Endothelial cell (in vitro differentiated cells): ENCODE results near the gene CD86. TPM values are rescaled to one million over a fixed set of nuclear protein-coding genes. Genes with fewer than 3 reads are reported as not detected.
A peak's percentile ranks its signal among the peaks of the same experiment; 100 is the strongest.

Experiments used
- DNase-seq: peaks from one replicate; pipeline ENCODE4 v3.0.0; 2021; ENCODE audit warnings: low spot score
- H3K27ac Mint-ChIP-seq: one replicate; pipeline ENCODE4 v1.8.0; 2021; ENCODE audit warnings: mixed read lengths, inconsistent platforms; ENCODE audit not compliant: unreplicated experiment
- H3K27me3 Mint-ChIP-seq: one replicate; pipeline ENCODE4 v1.8.0; 2021; ENCODE audit warnings: mild to moderate bottlenecking, moderate library complexity, mixed read lengths, inconsistent platforms; ENCODE audit not compliant: unreplicated experiment
- H3K36me3 Mint-ChIP-seq: one replicate; pipeline ENCODE4 v1.8.0; 2021; ENCODE audit warnings: mild to moderate bottlenecking, low read depth, mixed read lengths, inconsistent platforms; ENCODE audit not compliant: unreplicated experiment
- H3K4me1 Mint-ChIP-seq: one replicate; pipeline ENCODE4 v1.8.0; 2021; ENCODE audit warnings: mild to moderate bottlenecking, mixed read lengths, inconsistent platforms; ENCODE audit not compliant: unreplicated experiment
- H3K4me3 Mint-ChIP-seq: one replicate; pipeline ENCODE4 v1.8.0; 2021; ENCODE audit warnings: mild to moderate bottlenecking, mixed read lengths, inconsistent platforms; ENCODE audit not compliant: unreplicated experiment
- H3K9me3 Mint-ChIP-seq: one replicate; pipeline ENCODE4 v1.8.0; 2021; ENCODE audit warnings: mixed read lengths, inconsistent platforms; ENCODE audit not compliant: unreplicated experiment
- CTCF ChIP-seq: fragments of 200-600 bp; sonication (generic); IDR thresholded peaks from one replicate; pipeline ENCODE4 v1.5.0; 2021; ENCODE audit warnings: antibody characterized with exemption; ENCODE audit not compliant: unreplicated experiment
- total RNA-seq: library from RNA; stranded (reverse); fragmentation: NEBNext Ultra II Directional; extraction: Animal tissue kit (Norgen Biotek cat#: 25700); gene quantifications from one replicate; pipeline ENCODE4 v1.2.1, GENCODE V29; 2021; ENCODE audit not compliant: unreplicated experiment

The CD86 gene
- total RNA-seq, 1 donor from 2014 or later, result not detected

- no peak for DNase-seq
- H3K36me3 Mint-ChIP-seq, result no peaks in the 10 kb centered on the region
- H3K4me1 Mint-ChIP-seq, result peaks cover 2% of the 10 kb centered on the region
Observed at GRCh38 chr3:122076491-122077292, 21.5 kb downstream of the CD86 start.

GRCh38 chr3:122077293-122078234 is 22.4 kb downstream of the CD86 start:
- H3K27ac Mint-ChIP-seq, result no peak overlapping the region
- no peaks in the 10 kb centered on the region for H3K9me3 Mint-ChIP-seq
- H3K27me3 Mint-ChIP-seq, result peaks cover 3% of the 10 kb centered on the region
- no peak overlapping the region for H3K4me3 Mint-ChIP-seq
- H3K4me1 Mint-ChIP-seq, result peaks cover 2% of the 10 kb centered on the region
- no peak for DNase-seq
- H3K36me3 Mint-ChIP-seq, result no peaks in the 10 kb centered on the region
- TF ChIP-seq CTCF, result no peak

More at GRCh38 chr3:122076491-122077292, 21.5 kb downstream of the CD86 start:
- peaks cover 3% of the 10 kb centered on the region for H3K27me3 Mint-ChIP-seq
- TF ChIP-seq CTCF, result no peak
- H3K27ac Mint-ChIP-seq, result peak overlapping the region; percentile 0
- no peak overlapping the region for H3K4me3 Mint-ChIP-seq
- no peaks in the 10 kb centered on the region for H3K9me3 Mint-ChIP-seq

GRCh38 chr3:122078235-122078935 is 23.2 kb downstream of the CD86 start:
- Mint-ChIP-seq H3K27me3 (peaks cover 3% of the 10 kb centered on the region), H3K36me3 (no peaks in the 10 kb centered on the region), H3K27ac (no peak overlapping the region), H3K9me3 (no peaks in the 10 kb centered on the region), H3K4me3 (no peak overlapping the region), H3K4me1 (peaks cover 2% of the 10 kb centered on the region)
- no peak for DNase-seq
- no peak for TF ChIP-seq CTCF

GRCh38 chr3:122079524-122080206 is 24.5 kb downstream of the CD86 start:
- peaks cover 3% of the 10 kb centered on the region for H3K27me3 Mint-ChIP-seq
- H3K36me3 Mint-ChIP-seq, result no peaks in the 10 kb centered on the region
- no peak for DNase-seq
- H3K27ac Mint-ChIP-seq, result no peak overlapping the region
- H3K9me3 Mint-ChIP-seq, result no peaks in the 10 kb centered on the region
- no peak overlapping the region for H3K4me3 Mint-ChIP-seq
- peaks cover 2% of the 10 kb centered on the region for H3K4me1 Mint-ChIP-seq
- no peak for TF ChIP-seq CTCF
